ENCODE measurements around the gene TJP1. TPM values are rescaled to one million over a fixed set of nuclear protein-coding genes. Genes with fewer than 3 reads are reported as not detected.

TJP1 gene
- total and polyA plus RNA-seq, 2 experiments from 2014 or later, result 34.4 to 88.7 TPM

- H3K4me1 ChIP-seq (ENCODE audit: insufficient read depth), result peaks cover 20% of the 10 kb centered on the region
- no peak overlapping the region for H3K4me2 ChIP-seq
- no peak for TF ChIP-seq EZH2phosphoT487 (IDR thresholded peaks at IDR 0.05; ENCODE audit: low read depth, severe bottlenecking, unreplicated experiment)
- TF ChIP-seq EZH2 (IDR thresholded peaks at IDR 0.05; ENCODE audit: borderline replicate concordance), result no peak
- no peak for TF ChIP-seq CTCF (IDR thresholded peaks at IDR 0.05; ENCODE audit: poor library complexity)
- H3K27ac ChIP-seq, result no peak overlapping the region
- no peaks in the 10 kb centered on the region for H3K79me2 ChIP-seq
- no peak for DNase-seq (ENCODE audit: low spot score)
- H3K27me3 ChIP-seq, result no peaks in the 10 kb centered on the region
- WGBS (ENCODE audit: low lambda C conversion rate, missing lambda C conversion rate), result 80% methylated on average over 3 of the region's 3 CpGs
- H3K4me3 ChIP-seq, result no peak overlapping the region
- H2AFZ ChIP-seq, result no peak overlapping the region
- no peaks in the 10 kb centered on the region for H4K20me1 ChIP-seq (ENCODE audit: insufficient read depth, poor library complexity, severe bottlenecking)
- no peaks in the 10 kb centered on the region for H3K9me2 ChIP-seq (replicated peaks; ENCODE audit: insufficient read depth)
- no peaks in the 10 kb centered on the region for H3K9me3 ChIP-seq (ENCODE audit: low read depth)
- no peaks in the 10 kb centered on the region for H3K36me3 ChIP-seq (replicated peaks; ENCODE audit: insufficient read depth, low read depth)
Observed at GRCh38 chr15:29867241-29868000, 45.2 kb upstream of the TJP1 start.

DNA sequence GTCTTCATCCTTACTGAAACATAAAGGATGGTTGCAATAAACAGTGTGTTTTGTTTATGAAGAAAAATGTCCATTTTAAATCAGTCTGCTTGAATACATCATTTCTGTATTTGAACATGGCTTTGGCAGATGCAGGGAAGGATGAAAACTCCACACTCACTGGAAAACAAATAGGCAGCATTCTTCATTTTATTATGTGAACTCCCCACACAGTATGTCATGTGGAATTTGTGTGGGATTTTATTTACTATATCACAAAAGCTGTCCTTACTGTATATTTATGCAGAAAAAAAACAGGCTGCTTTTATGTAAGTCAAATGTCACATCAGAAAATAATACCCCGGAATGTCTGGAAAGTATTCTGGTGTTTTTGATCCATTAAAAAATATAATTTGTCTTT lies 44.1 kb upstream of the TJP1 start:
- DNase-seq (ENCODE audit: low spot score), result no peak

GRCh38 chr15:29864501-29864900 lies 42.2 kb upstream of the TJP1 start:
- Histone ChIP-seq H3K4me2 (no peak overlapping the region), H3K27me3 (no peaks in the 10 kb centered on the region), H3K27ac (no peak overlapping the region), H3K9me2 (replicated peaks; ENCODE audit: insufficient read depth) (no peaks in the 10 kb centered on the region), H3K4me3 (no peak overlapping the region), H3K79me2 (no peaks in the 10 kb centered on the region), H3K9me3 (ENCODE audit: low read depth) (no peaks in the 10 kb centered on the region), H3K4me1 (ENCODE audit: insufficient read depth) (peaks cover 12% of the 10 kb centered on the region), H4K20me1 (ENCODE audit: insufficient read depth, poor library complexity, severe bottlenecking) (no peaks in the 10 kb centered on the region), H2AFZ (no peak overlapping the region), H3K36me3 (replicated peaks; ENCODE audit: insufficient read depth, low read depth) (no peaks in the 10 kb centered on the region)
- TF ChIP-seq EZH2phosphoT487 (IDR thresholded peaks at IDR 0.05; ENCODE audit: low read depth, severe bottlenecking, unreplicated experiment), result no peak
- TF ChIP-seq CTCF (IDR thresholded peaks at IDR 0.05; ENCODE audit: poor library complexity), result no peak
- no peak for TF ChIP-seq EZH2 (IDR thresholded peaks at IDR 0.05; ENCODE audit: borderline replicate concordance)
- 47% methylated on average over 4 of the region's 4 CpGs for WGBS (ENCODE audit: low lambda C conversion rate, missing lambda C conversion rate)
- no peak for DNase-seq (ENCODE audit: low spot score)

More for the DNA sequence above, 44.1 kb upstream of the TJP1 start:
- H3K4me2 ChIP-seq, result no peak overlapping the region
- H3K36me3 ChIP-seq (replicated peaks; ENCODE audit: insufficient read depth, low read depth), result no peaks in the 10 kb centered on the region
- 81% methylated on average over 1 of the region's 1 CpG for WGBS (ENCODE audit: low lambda C conversion rate, missing lambda C conversion rate)
- H4K20me1 ChIP-seq (ENCODE audit: insufficient read depth, poor library complexity, severe bottlenecking), result no peaks in the 10 kb centered on the region
- H2AFZ ChIP-seq, result no peak overlapping the region
- no peak overlapping the region for H3K4me3 ChIP-seq
- TF ChIP-seq EZH2 (IDR thresholded peaks at IDR 0.05; ENCODE audit: borderline replicate concordance), result no peak
- no peak for TF ChIP-seq CTCF (IDR thresholded peaks at IDR 0.05; ENCODE audit: poor library complexity)
- no peak for TF ChIP-seq EZH2phosphoT487 (IDR thresholded peaks at IDR 0.05; ENCODE audit: low read depth, severe bottlenecking, unreplicated experiment)
- H3K27ac ChIP-seq, result no peak overlapping the region
- H3K9me2 ChIP-seq (replicated peaks; ENCODE audit: insufficient read depth), result no peaks in the 10 kb centered on the region
- H3K9me3 ChIP-seq (ENCODE audit: low read depth), result no peaks in the 10 kb centered on the region
- no peaks in the 10 kb centered on the region for H3K79me2 ChIP-seq
- H3K27me3 ChIP-seq, result no peaks in the 10 kb centered on the region
- peaks cover 20% of the 10 kb centered on the region for H3K4me1 ChIP-seq (ENCODE audit: insufficient read depth)
